ENCODE results near the gene NTSR2. TPM values are rescaled to one million over a fixed set of nuclear protein-coding genes. Genes with fewer than 3 reads are reported as not detected.
A peak's percentile ranks its signal among the peaks of the same experiment; 100 is the strongest.

Gene NTSR2
- polyA plus RNA-seq, 10 donors = not detected

DNA sequence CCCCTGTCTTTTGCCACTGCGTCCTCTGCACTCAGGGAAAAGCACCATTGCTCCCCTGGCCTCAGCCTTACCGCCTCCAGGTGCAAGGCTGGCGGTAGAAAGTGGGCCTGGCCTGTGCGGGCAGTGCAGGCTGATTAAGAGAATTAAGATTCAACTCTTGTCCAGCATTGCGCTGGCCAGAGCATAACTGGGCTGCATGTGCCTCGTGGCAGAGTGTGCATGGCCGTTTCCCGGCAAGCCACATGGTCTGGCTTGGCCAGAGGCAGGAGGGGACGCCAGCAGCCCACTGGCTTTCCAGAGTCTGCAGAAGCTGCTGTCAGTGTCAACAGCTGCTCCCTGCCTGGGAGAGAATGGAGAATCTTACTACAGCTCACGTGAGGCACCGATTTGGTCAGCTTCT, 12.3 kb downstream of the NTSR2 start:
- DNase-seq = no peak

DNA sequence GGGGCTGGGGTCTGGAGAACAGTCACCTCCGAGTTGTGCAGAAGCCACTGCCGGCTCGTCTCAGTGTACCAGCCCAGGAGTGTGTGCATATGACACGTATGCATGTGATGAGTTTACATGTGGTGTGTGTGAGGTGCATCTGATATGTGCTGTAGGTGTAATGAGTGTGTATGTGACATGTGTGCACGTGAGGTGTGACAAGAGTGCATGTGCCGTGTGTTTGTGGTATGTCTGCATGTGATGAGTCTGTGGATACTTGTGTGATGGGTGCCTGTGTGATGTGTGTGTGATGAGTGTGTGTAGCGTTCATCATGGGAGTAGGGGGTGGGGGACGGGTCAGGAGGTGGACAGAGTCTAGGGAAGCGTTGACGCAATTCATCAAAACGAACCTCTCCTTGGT, 12.8 kb downstream of the NTSR2 start:
- no peak for DNase-seq

DNA sequence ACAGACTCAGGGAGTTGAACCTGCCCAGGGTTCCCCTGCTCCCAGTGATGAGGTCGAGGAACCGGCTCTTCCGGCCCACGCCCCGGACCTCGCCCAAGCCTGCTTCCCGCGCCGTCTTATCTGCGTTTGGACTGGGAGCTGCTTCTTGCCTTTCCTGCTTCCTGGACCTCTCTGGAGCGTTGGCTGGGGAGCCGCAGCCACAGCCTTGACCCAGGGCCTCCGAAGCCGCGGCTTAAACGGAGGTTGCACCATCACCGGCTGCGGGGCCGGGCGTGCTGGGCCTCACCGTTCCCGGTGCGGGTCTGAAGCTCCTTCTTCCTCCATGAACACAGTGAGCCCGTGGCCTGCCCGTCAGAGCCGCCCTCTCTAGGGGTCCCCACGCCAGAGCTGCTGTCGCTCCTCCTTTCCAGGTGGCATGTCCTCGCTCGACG, 13.3 kb downstream of the NTSR2 start:
- no peak for DNase-seq

DNA sequence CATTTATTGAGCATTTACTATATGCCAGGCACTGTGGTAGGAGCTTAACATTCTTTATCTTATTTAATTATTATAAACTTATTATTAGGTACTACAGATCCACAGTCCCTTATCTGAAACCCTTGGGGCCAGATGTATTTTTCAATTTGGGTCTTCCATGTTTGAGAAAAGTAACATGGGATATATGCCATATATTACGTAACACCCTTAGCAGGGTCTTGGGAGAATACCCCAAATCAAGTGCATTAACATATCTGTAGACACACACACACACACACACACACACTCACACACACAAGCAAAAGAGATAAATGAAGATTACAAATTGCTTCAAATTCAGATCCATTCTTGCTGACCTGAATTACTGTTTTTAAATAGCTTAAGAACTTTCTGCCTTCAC, 13.7 kb downstream of the NTSR2 start:
- DNase-seq = no peak

DNA sequence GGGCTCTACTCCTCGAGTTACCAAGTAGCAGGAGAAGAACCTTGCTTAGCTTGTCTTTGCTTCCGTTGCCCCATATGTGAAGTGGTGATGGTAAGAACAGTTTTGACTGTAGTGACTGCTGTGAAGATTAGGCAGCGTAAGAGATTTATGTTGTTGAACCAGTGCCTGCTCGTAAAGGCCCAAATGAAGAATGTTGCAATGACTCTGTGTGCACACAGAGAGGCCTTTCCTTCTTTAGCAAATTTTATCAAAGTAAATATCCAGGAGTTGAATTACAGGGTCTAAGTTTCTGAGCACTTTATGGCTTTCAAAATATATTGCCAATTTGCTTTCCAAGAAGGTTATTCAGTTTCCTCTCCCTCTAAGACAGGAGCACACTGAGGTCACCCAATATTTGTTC, 14.5 kb downstream of the NTSR2 start:
- DNase-seq = no peak

DNA sequence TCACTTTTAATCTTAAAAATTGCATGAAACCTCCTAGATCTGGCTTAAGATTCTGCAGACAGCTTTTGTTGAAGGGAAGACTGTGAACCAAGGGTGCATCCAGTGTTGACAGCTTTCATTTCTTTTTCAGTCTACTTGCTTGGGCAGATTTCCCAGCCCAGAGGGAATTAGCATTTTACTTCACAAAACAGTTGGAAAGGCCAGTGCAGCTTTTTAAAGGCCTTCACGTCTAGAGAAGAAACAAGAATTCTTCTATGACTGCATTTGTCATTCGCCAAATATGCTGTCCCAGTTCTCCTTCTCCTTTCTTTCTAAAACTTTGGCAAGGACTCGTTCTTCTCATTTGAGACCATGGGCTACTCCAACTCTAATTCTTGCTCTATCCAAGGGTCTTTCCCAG, 17.4 kb downstream of the NTSR2 start:
- peak in 2 of 3 donors; percentile 23 to 48 for DNase-seq

DNA sequence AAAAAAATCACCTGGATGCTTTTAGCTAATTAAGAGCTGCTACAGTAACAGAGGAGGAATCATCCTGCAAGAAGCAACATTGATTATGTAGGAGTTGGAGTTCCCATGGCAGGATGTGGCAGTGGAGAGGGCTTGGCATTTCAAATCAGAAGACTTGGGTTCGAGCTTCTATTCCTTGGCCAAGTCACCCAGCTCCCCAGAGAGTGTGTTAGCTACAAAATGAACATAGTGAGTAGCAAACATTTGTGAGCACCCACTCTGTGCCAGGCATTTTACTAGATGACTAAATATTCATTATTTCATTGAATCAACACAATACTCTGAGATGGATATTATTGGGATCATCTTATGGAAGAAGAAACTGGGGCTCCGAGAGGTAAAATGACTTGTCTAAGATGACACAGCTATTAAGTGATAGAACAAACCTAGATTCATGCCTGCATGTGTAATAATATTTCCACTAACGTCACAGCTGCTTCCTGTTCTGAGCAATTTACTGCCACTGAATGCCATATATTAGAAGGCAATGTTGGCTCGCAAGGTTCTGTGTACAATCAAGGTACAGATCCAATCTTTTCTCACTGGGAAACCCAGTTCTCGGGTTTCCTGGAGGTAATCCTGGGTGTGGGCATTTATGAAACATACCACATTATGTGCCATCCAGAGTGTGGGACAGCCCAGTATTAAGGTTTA, 18.0 kb downstream of the NTSR2 start:
- no peak for DNase-seq

DNA sequence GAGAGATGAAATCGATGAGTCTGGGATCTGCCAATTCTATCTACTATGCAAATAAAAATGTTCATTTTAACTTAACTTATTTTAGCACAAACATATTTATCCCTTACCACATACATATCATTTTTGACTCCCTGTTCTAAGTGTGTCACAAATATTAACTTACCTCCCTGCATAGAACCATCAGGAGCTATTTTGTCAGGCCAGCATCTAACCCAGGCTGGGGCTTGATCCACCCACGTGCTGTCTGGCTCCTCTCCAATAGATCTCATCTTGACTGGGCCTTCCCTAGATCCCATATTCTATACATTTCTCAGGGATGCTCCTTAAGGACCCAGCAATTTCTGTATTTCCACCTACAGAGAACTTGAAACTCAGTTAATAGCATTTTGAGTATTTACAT, 20.9 kb downstream of the NTSR2 start:
- no peak for DNase-seq

DNA sequence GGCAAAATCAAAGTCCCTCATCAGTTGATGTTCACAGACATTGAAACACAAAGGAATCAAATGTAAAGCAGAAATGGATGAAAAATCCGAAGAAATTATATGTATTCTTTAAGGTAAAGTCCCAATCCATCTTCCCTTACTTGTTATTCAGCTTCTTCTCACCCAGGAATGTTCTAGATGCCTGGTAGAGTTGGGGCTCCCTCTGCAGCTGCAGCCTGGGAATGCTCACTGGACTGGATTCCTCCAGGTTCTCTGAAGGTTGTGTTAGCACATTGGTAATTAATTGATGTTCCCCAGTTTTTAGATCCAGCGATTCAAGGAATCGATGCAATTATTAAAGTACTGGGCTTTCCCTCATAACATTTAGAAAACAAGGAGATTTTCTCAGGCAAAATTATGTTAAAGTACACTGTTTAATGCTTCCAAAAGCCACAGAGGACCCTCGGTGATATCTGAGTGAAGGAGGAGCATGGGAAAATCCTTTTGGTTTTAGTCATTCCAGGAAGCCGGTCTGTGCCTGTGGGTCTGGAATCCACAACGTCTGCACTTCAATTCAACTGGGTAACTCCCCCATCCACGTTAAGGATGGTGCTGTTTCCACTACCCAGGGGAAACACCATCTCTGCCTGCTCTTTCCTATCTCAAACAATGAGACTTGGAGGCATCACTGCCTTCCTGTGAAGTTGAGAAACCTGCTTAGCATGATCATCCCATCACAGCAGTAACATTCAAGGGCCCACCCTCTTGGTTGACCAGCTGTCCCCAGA, 22.0 kb downstream of the NTSR2 start:
- DNase-seq = no peak

DNA sequence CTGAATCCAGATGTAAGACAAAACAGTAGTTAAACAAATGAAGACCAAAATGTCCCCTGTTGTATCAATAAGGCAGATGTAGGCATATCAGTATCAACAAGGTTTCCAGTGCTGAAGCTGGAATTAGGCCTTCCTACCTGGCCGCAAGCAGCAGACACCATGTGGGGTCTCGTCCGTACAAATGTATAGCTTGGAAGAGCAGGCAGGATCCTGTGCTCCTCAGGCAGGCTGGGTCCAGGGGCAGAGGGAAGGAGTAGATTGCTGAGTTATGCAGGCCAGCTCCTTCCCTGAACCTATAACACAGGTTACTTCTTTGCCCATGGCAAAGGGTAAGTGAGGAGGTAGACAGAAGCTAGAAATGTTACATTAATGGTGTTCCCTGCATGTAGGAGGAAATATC, 23.5 kb downstream of the NTSR2 start:
- DNase-seq = no peak

DNA sequence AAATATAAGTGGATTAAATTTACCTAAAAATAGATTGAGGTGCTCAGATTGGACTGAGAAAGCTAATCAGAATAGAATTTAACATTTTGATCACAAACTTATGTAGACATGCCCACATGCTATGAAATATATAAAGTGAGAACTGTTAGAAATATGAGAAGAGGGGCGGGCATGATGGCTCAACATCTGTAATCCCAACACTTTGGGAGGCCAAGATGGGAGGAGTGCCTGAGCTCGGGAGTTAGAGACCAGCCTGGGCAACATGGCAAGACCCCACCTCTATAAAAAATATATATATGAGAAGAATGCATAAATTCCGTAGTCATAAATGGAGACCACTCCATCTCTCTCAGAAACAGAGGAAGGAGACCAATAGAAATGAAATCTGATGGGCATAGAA, 25.7 kb downstream of the NTSR2 start:
- no peak for DNase-seq

DNA sequence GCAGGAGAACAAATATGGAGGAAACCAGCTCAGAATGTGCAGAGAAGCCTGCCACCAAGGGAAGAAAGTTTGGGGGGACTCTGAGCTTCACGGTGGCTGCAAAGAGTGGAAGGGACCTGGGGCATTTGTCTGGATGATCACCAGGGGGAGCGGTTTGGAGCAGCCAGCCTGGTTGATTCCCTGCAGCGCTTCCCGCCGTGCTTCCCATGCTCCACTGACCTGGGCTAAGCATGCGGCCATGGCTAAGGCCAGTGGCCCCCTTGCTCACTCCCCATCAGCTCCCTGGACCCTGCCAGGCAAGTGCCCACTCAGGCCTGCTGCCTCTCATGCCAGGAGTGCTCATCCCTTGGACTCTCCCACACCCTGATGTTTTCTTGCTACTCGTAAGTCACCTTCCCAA, 27.0 kb downstream of the NTSR2 start:
- no peak for DNase-seq

DNA sequence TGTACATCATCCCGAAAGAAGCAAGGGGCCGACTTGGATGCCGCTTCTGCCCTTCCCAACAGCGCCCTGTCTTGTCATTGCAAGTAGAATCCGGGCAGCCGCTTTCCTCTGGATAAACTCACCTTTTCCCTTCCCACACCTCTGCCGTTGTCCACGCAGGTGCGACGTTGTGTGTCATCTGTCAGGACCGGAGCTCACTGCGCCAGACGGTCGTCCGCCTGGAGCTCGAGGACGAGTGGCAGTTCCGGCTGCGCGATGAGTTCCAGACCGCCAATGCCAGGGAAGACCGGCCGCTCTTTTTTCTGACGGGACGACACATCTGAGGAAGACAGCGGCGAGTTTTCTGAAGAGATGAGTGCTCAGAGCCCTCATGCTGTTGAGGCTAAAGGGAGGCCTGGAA, 29.9 kb downstream of the NTSR2 start:
- no peak for DNase-seq

DNA sequence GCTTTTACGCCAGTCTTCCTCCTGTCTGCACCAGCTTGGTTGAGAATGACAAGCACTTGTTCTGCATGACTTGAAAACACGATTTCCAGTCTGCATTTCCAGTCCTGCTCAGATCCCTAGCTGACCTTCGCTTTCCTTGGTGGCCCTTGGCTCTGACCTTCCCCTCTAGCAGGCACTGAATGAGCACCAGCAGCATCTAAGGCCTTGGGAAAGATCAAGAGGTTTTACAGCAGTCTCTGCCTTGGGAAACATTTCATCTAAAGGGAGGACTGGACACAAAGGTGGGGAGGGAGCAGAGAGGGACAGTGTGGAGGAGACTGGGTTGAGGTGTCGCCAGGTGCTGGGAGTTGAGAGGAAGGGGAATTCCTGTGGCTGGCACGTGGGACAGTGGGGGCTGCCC, 30.5 kb downstream of the NTSR2 start:
- DNase-seq = no peak

DNA sequence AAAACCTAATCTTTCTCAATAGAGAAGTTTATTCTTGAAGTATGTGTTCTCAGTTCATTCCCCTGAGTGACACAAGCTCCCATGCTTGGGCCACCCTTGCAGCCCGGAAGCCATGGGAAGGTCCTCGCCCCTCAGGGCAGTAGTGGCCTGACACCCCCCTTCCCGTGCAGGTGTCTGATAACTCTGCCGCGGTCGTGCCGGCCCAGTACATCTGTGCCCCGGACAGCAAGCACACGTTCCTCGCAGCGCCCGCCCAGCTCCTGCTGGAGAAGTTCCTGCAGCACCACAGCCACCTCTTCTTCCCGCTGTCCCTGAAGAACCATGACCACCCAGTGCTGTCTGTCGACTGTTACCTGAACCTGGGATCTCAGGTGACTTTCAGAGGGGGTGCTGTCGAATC, 32.4 kb downstream of the NTSR2 start:
- no peak for DNase-seq

DNA sequence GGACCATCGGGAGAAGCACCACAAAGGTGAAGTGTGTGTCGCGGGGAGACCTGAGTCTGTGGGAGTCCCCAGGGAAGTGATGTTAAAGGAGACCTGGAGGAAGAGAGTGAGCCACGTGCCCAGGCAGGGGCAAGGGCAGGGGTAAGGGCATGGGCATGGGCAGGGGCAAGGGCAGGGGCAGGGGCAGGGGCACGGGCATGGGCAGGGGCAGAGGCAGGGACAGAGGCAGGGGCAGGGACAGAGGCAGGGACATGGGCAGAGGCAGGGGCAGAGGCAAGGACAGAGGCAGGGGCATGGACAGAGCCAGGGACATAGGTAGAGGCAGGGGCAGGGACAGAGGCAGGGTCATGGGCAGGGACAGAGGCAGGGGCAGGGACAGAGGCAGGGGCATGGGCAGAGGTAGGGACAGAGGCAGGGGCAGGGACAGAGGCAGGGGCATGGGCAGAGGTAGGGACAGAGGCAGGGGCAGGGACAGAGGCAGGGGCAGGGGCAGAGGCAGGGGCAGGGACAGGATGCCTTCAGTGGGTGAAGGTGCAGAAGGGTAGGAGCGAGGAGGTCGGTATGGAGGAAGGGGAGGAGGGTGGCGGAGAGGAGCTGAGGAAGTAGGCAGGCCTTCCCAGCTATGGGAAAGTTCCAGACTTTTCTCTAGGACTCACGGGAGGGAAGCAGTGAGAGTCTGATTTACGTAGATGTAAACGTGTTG, 33.3 kb downstream of the NTSR2 start:
- DNase-seq = no peak

DNA sequence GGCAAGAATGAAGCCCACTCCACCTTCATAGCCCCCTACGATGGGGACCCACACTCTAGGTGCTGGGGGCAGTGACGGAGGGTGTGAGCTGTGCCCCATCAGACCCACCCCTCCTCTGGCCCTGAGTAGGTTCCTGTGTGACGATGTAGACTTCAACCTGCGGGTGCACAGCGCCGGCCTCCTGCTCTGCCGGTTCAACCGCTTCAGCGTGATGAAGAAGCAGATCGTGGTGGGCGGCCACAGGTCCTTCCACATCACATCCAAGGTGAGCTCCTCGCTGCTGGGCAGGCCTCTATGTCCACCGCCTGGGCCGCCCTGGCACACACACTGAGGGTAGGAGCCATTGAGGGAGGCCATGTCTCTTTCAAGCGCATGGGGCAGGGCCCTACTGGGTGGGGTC, 34.9 kb downstream of the NTSR2 start:
- no peak for DNase-seq

DNA sequence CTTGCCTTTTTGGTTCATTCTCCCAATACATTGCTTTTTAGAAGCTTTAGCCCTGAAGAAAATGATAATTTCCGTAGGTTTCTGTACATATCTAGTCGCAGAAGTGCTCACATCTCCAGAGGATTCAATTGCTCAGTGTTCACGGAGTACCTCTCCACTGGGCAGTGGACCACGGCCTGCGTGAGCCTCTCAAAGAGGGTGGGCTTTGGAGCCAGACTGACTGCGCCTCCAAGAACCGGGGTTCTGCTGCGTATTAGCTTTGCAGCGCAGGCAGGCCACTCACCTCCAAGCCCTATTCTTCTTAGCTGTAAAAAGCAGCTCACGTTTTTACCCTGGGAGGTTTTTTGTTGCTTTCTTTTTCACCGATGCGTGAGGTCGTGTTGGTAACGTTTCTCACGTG, 35.4 kb downstream of the NTSR2 start:
- no peak for DNase-seq

DNA sequence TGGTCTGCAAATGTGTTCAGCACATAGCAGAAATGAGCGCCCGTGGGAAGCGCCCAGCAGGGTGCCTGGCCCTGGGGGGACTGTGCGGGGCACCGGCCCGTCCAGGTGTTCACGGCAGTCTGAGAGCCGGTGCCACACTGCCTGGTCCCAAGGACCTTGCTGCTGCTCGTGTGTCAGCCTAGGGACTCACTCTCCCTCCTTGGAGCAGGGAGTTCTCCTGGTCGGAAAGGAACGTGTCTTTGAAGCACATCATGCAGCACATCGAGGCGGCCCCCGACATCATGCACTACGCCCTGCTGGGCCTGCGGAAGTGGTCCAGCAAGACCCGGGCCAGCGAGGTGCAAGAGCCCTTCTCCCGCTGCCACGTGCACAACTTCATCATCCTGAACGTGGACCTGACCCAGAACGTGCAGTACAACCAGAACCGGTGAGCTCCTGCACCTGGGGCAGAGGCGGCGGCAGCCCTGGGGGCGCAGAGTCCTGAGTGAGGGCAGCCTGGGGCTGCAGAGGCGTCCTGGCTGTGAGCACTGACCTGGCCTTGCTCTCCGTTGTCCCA, 36.0 kb downstream of the NTSR2 start:
- no peak for DNase-seq

DNA sequence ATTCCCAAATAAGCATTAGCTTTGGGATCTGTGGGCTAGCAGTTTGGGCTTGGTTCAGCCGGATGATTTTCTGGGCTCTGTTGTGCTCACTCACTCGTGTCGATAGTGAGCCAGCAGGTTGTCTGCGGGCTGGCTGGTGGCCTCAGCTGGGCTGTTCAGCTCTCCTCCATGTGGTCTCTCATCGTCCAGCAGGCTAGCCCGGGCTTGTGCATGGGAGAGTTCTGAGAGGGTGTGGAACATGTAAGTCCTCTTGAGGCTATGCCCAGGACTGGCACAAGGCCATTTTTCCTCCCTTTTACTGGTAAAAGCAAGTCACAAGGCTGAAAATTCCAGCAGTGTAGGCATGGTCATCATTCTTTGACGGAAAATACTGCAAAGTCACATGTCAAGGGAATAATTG, 38.5 kb downstream of the NTSR2 start:
- no peak for DNase-seq

DNA sequence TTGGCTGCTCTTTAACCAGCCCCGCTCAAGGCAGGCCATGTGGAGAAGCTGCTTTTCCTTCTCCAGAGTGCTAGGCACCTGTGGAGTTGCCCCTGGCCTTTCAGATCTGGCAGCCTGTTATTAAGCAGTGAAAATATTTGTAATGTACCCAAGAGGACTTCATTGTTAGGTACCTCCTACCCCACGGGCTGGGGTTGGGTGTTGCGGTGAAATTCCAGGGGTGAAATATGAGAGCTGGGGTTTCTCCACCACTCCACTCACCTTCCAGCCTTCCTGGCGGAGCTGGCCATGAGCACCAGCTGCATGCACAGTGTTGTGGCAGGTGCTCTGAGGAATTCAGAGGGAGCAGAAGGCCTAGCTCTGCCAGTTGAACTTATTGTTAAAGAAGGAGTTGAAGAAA, 39.1 kb downstream of the NTSR2 start:
- DNase-seq = no peak

DNA sequence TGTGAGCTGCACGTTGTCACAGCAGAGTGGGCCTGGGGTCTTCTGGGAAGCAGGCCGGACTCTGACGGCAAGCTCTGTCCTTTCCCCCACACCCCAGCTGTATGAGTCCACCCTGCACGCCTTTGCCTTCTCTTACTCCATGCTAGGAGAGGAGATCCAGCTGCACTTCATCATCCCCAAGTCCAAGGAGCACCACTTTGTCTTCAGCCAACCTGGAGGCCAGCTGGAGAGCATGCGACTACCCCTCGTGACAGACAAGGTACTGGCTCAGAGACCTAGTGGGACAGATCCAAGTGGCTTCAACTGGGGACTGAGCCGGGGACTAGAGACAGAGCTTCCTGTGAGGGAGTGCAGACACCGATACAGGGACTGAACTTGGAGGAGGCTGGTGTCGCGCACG, 40.1 kb downstream of the NTSR2 start:
- DNase-seq = no peak

DNA sequence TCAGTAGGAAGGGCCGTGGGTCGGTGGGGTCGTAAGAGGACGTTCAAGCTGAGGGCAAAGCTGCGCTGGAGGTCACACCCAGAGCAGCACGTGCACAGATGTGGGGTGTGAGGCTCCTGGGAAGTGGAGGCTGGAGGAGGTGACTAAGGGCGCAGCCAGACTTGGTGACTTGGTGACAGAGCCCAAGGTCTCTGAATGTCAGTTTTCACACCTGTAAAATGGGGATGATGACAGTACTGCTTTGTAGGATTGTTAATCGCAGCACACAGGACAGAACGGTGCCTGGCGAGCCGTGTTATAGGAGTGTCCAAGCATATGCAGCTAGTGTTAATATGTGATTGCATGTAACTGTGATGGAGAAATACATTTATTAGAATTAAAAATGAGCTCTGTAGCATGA, 40.8 kb downstream of the NTSR2 start:
- no peak for DNase-seq
